OCI-LY1 (cell line): ENCODE data around the gene AAK1.

Experiments
- H2AFZ ChIP-seq: fragments of 200-600 bp; sonication (generic), shearing (Covaris generic); 2 replicates; pipeline ENCODE4 v1.6.0; 2014; ENCODE audit warnings: antibody characterized with exemption, mild to moderate bottlenecking, low read length
- H3F3A ChIP-seq: fragments of 200-600 bp; sonication (generic), shearing (Covaris generic); 2 replicates; pipeline ENCODE4 v1.6.0; 2014; ENCODE audit warnings: mild to moderate bottlenecking, antibody characterized with exemption, low read length, moderate library complexity; ENCODE audit not compliant: insufficient read depth
- H3K27ac ChIP-seq: fragments of 200-600 bp; sonication (generic); 2 replicates; pipeline ENCODE4 v1.5.1; 2014; ENCODE audit warnings: low read length, mixed run types, mild to moderate bottlenecking, low read depth; ENCODE audit not compliant: poor library complexity, severe bottlenecking
- H3K27me3 ChIP-seq: fragments of 200-600 bp; sonication (generic); 2 replicates; pipeline ENCODE4 v1.6.0; 2014; ENCODE audit warnings: antibody characterized with exemption, mild to moderate bottlenecking, low read length, moderate library complexity; ENCODE audit not compliant: insufficient read depth
- H3K36me3 ChIP-seq: fragments of 200-600 bp; sonication (generic); 2 replicates; pipeline ENCODE4 v1.6.1; 2014; ENCODE audit warnings: mild to moderate bottlenecking, antibody characterized with exemption, low read length, moderate library complexity, mixed read lengths; ENCODE audit not compliant: insufficient read depth
- H3K4me1 ChIP-seq: fragments of 200-600 bp; sonication (generic); 2 replicates; pipeline ENCODE4 v1.5.1; 2014; ENCODE audit warnings: mild to moderate bottlenecking, low read length, moderate library complexity; ENCODE audit not compliant: insufficient read depth, severe bottlenecking
- H3K4me2 ChIP-seq: fragments of 200-600 bp; sonication (generic), shearing (Covaris generic); 2 replicates; pipeline ENCODE4 v1.6.1; 2014; ENCODE audit warnings: low read length
- H3K4me3 ChIP-seq: fragments of 200-600 bp; sonication (generic); 2 replicates; pipeline ENCODE4 v1.5.1; 2014; ENCODE audit warnings: low read length, low read depth, mild to moderate bottlenecking, mixed read lengths; ENCODE audit not compliant: poor library complexity, severe bottlenecking
- H3K79me2 ChIP-seq: fragments of 200-600 bp; shearing (Covaris generic); 2 replicates; pipeline ENCODE4 v1.6.1; 2016; ENCODE audit warnings: mixed run types, low read length, mixed read lengths; ENCODE audit not compliant: insufficient read depth
- H3K9ac ChIP-seq: fragments of 200-600 bp; sonication (generic), shearing (Covaris generic); 2 replicates; pipeline ENCODE4 v1.6.1; 2014; ENCODE audit warnings: mild to moderate bottlenecking, low read length, mixed read lengths
- H3K9me2 ChIP-seq: fragments of 200-600 bp; sonication (generic), shearing (Covaris generic); 2 replicates; pipeline ENCODE4 v1.6.1; 2014; ENCODE audit warnings: low read depth, mild to moderate bottlenecking, low read length, mixed read lengths
- H3K9me3 ChIP-seq: fragments of 200-600 bp; shearing (Covaris generic); 2 replicates; pipeline ENCODE4 v1.6.1; 2014; ENCODE audit warnings: low read length, mixed read lengths
- H4K20me1 ChIP-seq: fragments of 200-600 bp; sonication (generic), shearing (Covaris generic); 2 replicates; pipeline ENCODE4 v1.6.0; 2016; ENCODE audit warnings: mild to moderate bottlenecking, low read length; ENCODE audit not compliant: insufficient read depth
- EZH2 ChIP-seq: fragments of 200-600 bp; sonication (generic), shearing (Covaris generic); IDR thresholded peaks from 2 replicates; pipeline ENCODE4 v1.8.0; 2017; ENCODE audit warnings: borderline replicate concordance, mixed run types, mild to moderate bottlenecking, antibody characterized with exemption, low read length, moderate library complexity, mixed read lengths
- TF ChIP-seq, protein P1 (sequence below): fragments of 200-600 bp; sonication (generic), shearing (Covaris generic); IDR thresholded peaks from 2 replicates; pipeline ENCODE4 v1.5.1; 2017; ENCODE audit warnings: mild to moderate bottlenecking, antibody characterized with exemption, low read length, moderate library complexity, mixed read lengths

The AAK1 gene

DNA sequence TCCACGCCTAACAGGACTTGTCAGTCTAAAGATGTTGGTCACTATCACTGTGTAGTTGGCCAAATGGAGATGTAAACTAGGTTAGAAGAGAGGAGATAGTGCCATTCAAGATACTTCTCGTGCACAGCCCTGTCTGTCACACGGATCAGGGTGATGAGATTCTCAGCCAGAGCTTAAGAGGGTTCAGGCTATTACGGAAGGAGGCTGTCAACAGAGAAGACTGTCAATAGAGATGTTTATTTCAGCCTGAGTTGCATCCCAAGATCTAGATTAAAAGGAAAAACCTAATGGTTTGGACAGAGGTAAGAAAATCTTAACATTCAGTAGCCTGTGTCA is 83.4 kb downstream of the AAK1 start:
- Histone ChIP-seq H3K9me3 (no peaks in the 10 kb centered on the region), H3K4me3 (no peak overlapping the region), H3K4me1 (peaks cover 3% of the 10 kb centered on the region), H3K4me2 (no peak overlapping the region), H3K79me2 (no peaks in the 10 kb centered on the region), H3F3A (no peaks in the 10 kb centered on the region), H3K9me2 (no peaks in the 10 kb centered on the region), H3K36me3 (no peaks in the 10 kb centered on the region), H3K27me3 (no peaks in the 10 kb centered on the region), H4K20me1 (no peaks in the 10 kb centered on the region), H3K9ac (no peak overlapping the region), H2AFZ (no peak overlapping the region), H3K27ac (no peak overlapping the region)
- no peak for TF ChIP-seq EZH2
- TF ChIP-seq, protein P1, sequence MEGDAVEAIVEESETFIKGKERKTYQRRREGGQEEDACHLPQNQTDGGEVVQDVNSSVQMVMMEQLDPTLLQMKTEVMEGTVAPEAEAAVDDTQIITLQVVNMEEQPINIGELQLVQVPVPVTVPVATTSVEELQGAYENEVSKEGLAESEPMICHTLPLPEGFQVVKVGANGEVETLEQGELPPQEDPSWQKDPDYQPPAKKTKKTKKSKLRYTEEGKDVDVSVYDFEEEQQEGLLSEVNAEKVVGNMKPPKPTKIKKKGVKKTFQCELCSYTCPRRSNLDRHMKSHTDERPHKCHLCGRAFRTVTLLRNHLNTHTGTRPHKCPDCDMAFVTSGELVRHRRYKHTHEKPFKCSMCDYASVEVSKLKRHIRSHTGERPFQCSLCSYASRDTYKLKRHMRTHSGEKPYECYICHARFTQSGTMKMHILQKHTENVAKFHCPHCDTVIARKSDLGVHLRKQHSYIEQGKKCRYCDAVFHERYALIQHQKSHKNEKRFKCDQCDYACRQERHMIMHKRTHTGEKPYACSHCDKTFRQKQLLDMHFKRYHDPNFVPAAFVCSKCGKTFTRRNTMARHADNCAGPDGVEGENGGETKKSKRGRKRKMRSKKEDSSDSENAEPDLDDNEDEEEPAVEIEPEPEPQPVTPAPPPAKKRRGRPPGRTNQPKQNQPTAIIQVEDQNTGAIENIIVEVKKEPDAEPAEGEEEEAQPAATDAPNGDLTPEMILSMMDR = no peak

DNA sequence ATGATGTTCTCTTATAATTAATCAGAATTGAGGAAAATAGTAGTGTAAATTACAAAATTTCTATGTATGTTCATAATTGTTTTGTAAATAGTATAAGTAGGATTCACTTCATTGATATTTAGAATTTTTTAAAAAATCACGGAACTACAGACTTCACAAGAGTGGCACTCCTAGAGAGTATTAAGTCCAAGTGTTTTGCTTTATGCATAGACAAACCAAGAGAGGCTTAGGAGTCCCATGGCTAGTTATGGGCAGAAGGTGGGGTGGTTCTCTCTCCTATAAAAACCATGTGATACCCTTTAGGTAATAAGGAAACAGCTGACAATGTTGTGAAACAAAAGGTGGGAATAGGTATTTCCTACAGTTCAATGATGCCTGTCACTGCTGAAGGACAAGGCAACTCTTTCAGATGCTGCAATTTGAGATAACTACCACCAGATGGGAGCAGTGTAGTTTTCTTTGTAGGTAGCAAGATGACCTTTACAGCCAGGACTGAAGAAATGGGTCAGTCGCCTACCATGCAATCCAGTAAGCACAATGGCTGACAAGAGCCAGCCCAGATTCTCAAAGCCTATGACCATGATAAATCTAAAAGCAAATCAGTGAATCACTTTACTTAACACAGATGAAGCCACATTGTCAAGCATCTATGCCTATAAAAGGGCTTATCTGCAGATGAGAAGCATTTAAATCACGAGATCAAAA is 83.9 kb downstream of the AAK1 start:
- Histone ChIP-seq H3F3A (no peaks in the 10 kb centered on the region), H3K27ac (no peak overlapping the region), H3K4me2 (no peak overlapping the region), H2AFZ (no peak overlapping the region), H3K27me3 (no peaks in the 10 kb centered on the region), H3K9me2 (no peaks in the 10 kb centered on the region), H4K20me1 (no peaks in the 10 kb centered on the region), H3K9me3 (no peaks in the 10 kb centered on the region), H3K9ac (no peak overlapping the region), H3K4me1 (peaks cover 8% of the 10 kb centered on the region), H3K79me2 (no peaks in the 10 kb centered on the region), H3K36me3 (no peaks in the 10 kb centered on the region), H3K4me3 (no peak overlapping the region)
- TF ChIP-seq, protein P1 = peak; percentile 82
- no peak for TF ChIP-seq EZH2

DNA sequence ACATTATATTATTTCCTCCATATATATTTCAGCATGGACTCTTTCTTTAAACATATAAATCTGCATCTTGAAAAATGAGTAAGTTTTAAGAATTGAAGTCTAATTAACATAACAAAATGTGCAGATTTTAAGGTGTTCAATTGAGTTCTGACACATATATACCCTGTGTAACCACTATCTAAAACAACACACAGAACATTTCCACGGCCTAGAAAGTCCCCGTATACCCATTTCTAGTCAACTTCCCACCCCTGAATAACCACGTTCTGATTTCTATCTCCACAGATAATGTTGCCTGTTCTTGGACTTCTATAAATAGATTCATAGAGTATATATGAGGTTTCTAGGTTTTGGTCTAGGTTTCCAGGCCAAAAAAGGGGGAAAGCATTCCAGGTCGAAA is 87.5 kb downstream of the AAK1 start:
- H3K9me2 ChIP-seq = no peaks in the 10 kb centered on the region
- H3K4me3 ChIP-seq = no peak overlapping the region
- no peaks in the 10 kb centered on the region for H3K9me3 ChIP-seq
- H3K4me2 ChIP-seq = no peak overlapping the region
- no peaks in the 10 kb centered on the region for H4K20me1 ChIP-seq
- H3K9ac ChIP-seq = no peak overlapping the region
- H3K27me3 ChIP-seq = no peaks in the 10 kb centered on the region
- no peak overlapping the region for H2AFZ ChIP-seq
- H3K36me3 ChIP-seq = no peaks in the 10 kb centered on the region
- no peaks in the 10 kb centered on the region for H3K79me2 ChIP-seq
- H3K4me1 ChIP-seq = peaks cover 12% of the 10 kb centered on the region
- TF ChIP-seq EZH2 = no peak
- TF ChIP-seq, protein P1 = no peak
- no peaks in the 10 kb centered on the region for H3F3A ChIP-seq
- H3K27ac ChIP-seq = no peak overlapping the region
